T-cell (primary cell): ENCODE results near the gene TXNRD2. TPM values are rescaled to one million over a fixed set of nuclear protein-coding genes. Genes with fewer than 3 reads are reported as not detected.

ENCODE experiments used
- ATAC-seq, 4 experiments: fragments of 200-7000 bp in 3 of 4; fragments of 150-1000 bp in 1 of 4; cut with Tn5 transposase; replicated peaks in 1 of 4; 1 replicate in 3 of 4; 2 replicates in 1 of 4; pipeline ENCODE4 v1.10.0; 2021; ENCODE audit warnings: moderate library complexity in 3 of 4, mild to moderate bottlenecking in 2 of 4, moderate number of reproducible peaks in 1 of 4
- CTCF ChIA-PET, 2 donors: fragments of 300-600 bp; sonication (Branson Sonifier 250); formaldehyde crosslinking; loops; one replicate each; lab custom pipeline; 2022; ENCODE audit warnings: antibody characterized with exemption in 2 of 2; lab: Charles Lee
- POLR2A ChIA-PET, 2 donors: fragments of 300-600 bp; sonication (Branson Sonifier 250); formaldehyde crosslinking; loops; one replicate each; lab custom pipeline; 2022; ENCODE audit warnings: antibody characterized with exemption in 2 of 2; lab: Charles Lee
- DNase-seq, 35 experiments: peaks; one replicate each; pipeline versions ENCODE4 v3.0.0 to v3.0.0-alpha.2; 2013 to 2023
- H3K27ac ChIP-seq: one replicate; pipeline ENCODE4 v1.5.1; 2013; ENCODE audit warnings: low read length
- H3K27me3 ChIP-seq, 2 experiments: replicated peaks in 1 of 2; 1 replicate in 1 of 2; 2 replicates in 1 of 2; pipeline versions ENCODE4 v1.6.1 to v1.7.0; 2013; ENCODE audit warnings: low read length in 1 of 2, mixed read lengths in 1 of 2; ENCODE audit not compliant: control insufficient read depth in 2 of 2, insufficient read depth in 2 of 2; ENCODE audit errors: extremely low read depth in 1 of 2
- H3K36me3 ChIP-seq, 2 donors: 1 replicate in 1 of 2; 2 replicates in 1 of 2; pipeline versions ENCODE4 v1.6.1 to v1.7.0; 2013; ENCODE audit warnings: low read length in 1 of 2; ENCODE audit not compliant: control insufficient read depth in 2 of 2, insufficient read depth in 1 of 2; ENCODE audit errors: extremely low read depth in 1 of 2
- H3K4me1 ChIP-seq, 2 experiments: 1 replicate in 1 of 2; 2 replicates in 1 of 2; pipeline versions ENCODE4 v1.6.1 to v1.7.0; 2013; ENCODE audit warnings: low read length in 2 of 2, mixed read lengths in 1 of 2; ENCODE audit not compliant: insufficient read depth in 2 of 2, control insufficient read depth in 1 of 2; ENCODE audit errors: extremely low read depth in 1 of 2
- H3K4me3 ChIP-seq, 2 donors: 1 replicate in 1 of 2; 2 replicates in 1 of 2; pipeline versions ENCODE4 v1.5.1 to v1.7.0; 2013; ENCODE audit warnings: mild to moderate bottlenecking in 2 of 2, low read length in 1 of 2, moderate library complexity in 1 of 2; ENCODE audit not compliant: control insufficient read depth in 1 of 2; ENCODE audit errors: extremely low read depth in 1 of 2
- H3K9me3 ChIP-seq: 2 replicates; pipeline ENCODE4 v1.7.0; 2013
- H3K27ac Mint-ChIP-seq, 2 donors: one replicate each; pipeline ENCODE4 v1.8.0; 2020 to 2021; ENCODE audit warnings: mild to moderate bottlenecking in 2 of 2, mixed read lengths in 2 of 2
- H3K27me3 Mint-ChIP-seq, 2 donors: one replicate each; pipeline ENCODE4 v1.8.0; 2021 to 2022; ENCODE audit warnings: mixed read lengths in 2 of 2
- H3K36me3 Mint-ChIP-seq: one replicate; pipeline ENCODE4 v1.8.0; 2021; ENCODE audit warnings: mixed read lengths
- H3K4me1 Mint-ChIP-seq, 3 donors: one replicate each; pipeline ENCODE4 v1.8.0; 2020 to 2022; ENCODE audit warnings: mixed read lengths in 3 of 3, mild to moderate bottlenecking in 1 of 3
- H3K4me3 Mint-ChIP-seq, 3 donors: one replicate each; pipeline ENCODE4 v1.8.0; 2020 to 2022; ENCODE audit warnings: mild to moderate bottlenecking in 3 of 3, mixed read lengths in 3 of 3, moderate library complexity in 3 of 3
- H3K9me3 Mint-ChIP-seq, 3 donors: one replicate each; pipeline ENCODE4 v1.8.0; 2020 to 2022; ENCODE audit warnings: mixed read lengths in 3 of 3
- WGBS: methylation state at CpG from one replicate; pipeline ENCODE4 v1.1.5; 2013; ENCODE audit warnings: missing lambda C conversion rate; ENCODE audit not compliant: insufficient coverage; 5-methylcytosine and 5-hydroxymethylcytosine counted together
- total RNA-seq, 35 experiments: library from RNA in 6 of 35; stranded (reverse) in 6 of 35; fragments of 120-200 nt in 1 of 35; gene quantifications; one replicate each; pipeline versions ENCODE4 v1.2.1 to v1.2.4 and lab custom pipeline; 2013 to 2026

TXNRD2 gene
- total RNA-seq, 5 donors from 2014 or later (not counting 1 experiment from before 2014, with no cell fraction given), result 26.5 to 47.4 (median 28.7) TPM

GRCh38 chr22:19868333-19868732, 73.3 kb downstream of the TXNRD2 start:
- POLR2A ChIA-PET, result no interaction called here
- peaks cover 0 to 10% of the 10 kb centered on the region in 2 experiments for H3K4me1 ChIP-seq
- H3K27ac Mint-ChIP-seq, result no peak overlapping the region
- no peak overlapping the region for H3K27ac ChIP-seq
- H3K4me1 Mint-ChIP-seq, result peaks cover 4 to 10% (median 7%) of the 10 kb centered on the region in 3 donors
- H3K36me3 ChIP-seq, result no peaks in the 10 kb centered on the region
- no peaks in the 10 kb centered on the region for H3K9me3 ChIP-seq
- H3K4me3 ChIP-seq, result no peak overlapping the region
- no peaks in the 10 kb centered on the region for H3K36me3 Mint-ChIP-seq
- H3K9me3 Mint-ChIP-seq, result no peaks in the 10 kb centered on the region
- no peak overlapping the region for H3K4me3 Mint-ChIP-seq
- peaks cover 0 to 10% of the 10 kb centered on the region in 2 experiments for H3K27me3 ChIP-seq
- ATAC-seq (no peak), DNase-seq (no peak)
- WGBS, result 75% methylated on average over 1 of the region's 3 CpGs
- H3K27me3 Mint-ChIP-seq, result no peaks in the 10 kb centered on the region
- CTCF ChIA-PET, result no interaction called here

GRCh38 chr22:19867617-19868016, 74.0 kb downstream of the TXNRD2 start:
- ChIA-PET POLR2A (no interaction called here), CTCF (no interaction called here)
- H3K4me1 ChIP-seq, result peaks cover 0 to 2% of the 10 kb centered on the region in 2 experiments
- H3K9me3 Mint-ChIP-seq, result no peaks in the 10 kb centered on the region
- no peaks in the 10 kb centered on the region for H3K36me3 ChIP-seq
- DNase-seq (no peak), ATAC-seq (no peak)
- no peak overlapping the region for H3K4me3 ChIP-seq
- H3K27me3 ChIP-seq, result peaks cover 0 to 8% of the 10 kb centered on the region in 2 experiments
- no peak overlapping the region for H3K27ac Mint-ChIP-seq
- H3K9me3 ChIP-seq, result no peaks in the 10 kb centered on the region
- H3K4me1 Mint-ChIP-seq, result peaks cover 3 to 10% (median 8%) of the 10 kb centered on the region in 3 donors
- H3K36me3 Mint-ChIP-seq, result no peaks in the 10 kb centered on the region
- H3K27me3 Mint-ChIP-seq, result no peaks in the 10 kb centered on the region
- no peak overlapping the region for H3K4me3 Mint-ChIP-seq
- WGBS, result no CpG with 5 or more reads among the region's 7 CpGs
- H3K27ac ChIP-seq, result no peak overlapping the region

DNA sequence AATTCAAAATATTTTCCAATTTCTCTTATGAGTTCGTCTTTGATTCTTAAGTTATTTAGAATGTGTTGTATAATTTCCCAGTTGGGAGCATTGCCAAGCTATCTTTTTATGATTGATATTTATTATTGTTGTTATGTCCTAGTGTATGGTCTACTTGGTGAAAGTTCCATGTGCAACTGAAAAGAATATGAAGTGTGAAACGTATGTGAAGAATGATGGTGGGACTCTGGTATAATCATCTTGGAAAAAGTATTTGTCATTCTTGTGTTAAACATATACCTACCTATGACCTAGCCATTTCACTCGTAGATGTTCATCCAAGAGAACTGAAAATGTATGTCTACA, 75.0 kb downstream of the TXNRD2 start:
- no peak for ATAC-seq
- no peaks in the 10 kb centered on the region for H3K9me3 Mint-ChIP-seq
- H3K9me3 ChIP-seq, result no peaks in the 10 kb centered on the region
- H3K4me1 ChIP-seq, result no peaks in the 10 kb centered on the region
- DNase-seq, result no peak
- H3K4me3 ChIP-seq, result no peak overlapping the region
- H3K27me3 Mint-ChIP-seq, result no peaks in the 10 kb centered on the region
- no peak overlapping the region for H3K27ac Mint-ChIP-seq
- H3K4me3 Mint-ChIP-seq, result no peak overlapping the region
- peaks cover 0 to 3% of the 10 kb centered on the region in 2 experiments for H3K27me3 ChIP-seq
- H3K4me1 Mint-ChIP-seq, result peaks cover 3 to 11% (median 8%) of the 10 kb centered on the region in 3 donors
- WGBS, result no CpG with 5 or more reads among the region's 3 CpGs
- H3K27ac ChIP-seq, result no peak overlapping the region
- H3K36me3 Mint-ChIP-seq, result no peaks in the 10 kb centered on the region
- CTCF ChIA-PET, result interaction anchor here in 1 of 2 donors (1.0 kb wide), 1 partner anchor 11 kb away, joined by 3 read pairs; no protein-coding TSS in a partner anchor
- no peaks in the 10 kb centered on the region for H3K36me3 ChIP-seq
- POLR2A ChIA-PET, result no interaction called here

DNA sequence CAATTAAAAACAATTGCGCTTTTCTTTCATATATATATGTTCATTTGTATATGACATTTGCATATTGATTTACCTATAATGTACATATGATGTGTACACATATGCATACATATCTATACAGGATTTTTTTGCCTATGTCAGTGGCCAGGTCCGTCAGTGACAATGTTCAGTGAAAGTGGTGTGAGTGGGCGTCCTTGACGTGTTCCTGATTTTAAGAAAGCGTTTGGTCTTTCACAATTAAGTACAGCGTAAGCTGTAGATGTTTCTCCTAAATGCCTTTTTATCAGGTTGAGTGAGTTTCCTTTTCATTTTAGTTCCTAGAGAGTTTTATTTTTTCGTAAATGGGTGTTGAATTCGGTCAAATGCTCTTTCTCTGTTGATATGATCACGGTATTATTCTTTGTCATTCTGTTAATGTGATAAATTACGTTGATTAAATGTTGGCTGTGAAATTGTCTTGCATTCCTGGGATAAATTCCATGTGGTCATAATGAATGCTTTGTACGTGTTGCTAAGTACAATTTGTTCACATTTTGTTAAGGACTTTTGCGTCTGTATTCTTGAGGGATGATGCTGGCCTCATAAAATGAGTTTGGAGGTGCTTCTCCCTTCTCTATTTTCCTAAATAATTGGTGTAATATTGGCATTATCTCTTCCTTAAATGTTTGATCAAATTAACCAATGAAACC, 76.3 kb downstream of the TXNRD2 start:
- H3K4me1 Mint-ChIP-seq, result peaks cover 3 to 14% (median 8%) of the 10 kb centered on the region in 3 donors
- H3K9me3 Mint-ChIP-seq, result no peaks in the 10 kb centered on the region
- DNase-seq (no peak), ATAC-seq (no peak)
- no peaks in the 10 kb centered on the region for H3K9me3 ChIP-seq
- no peaks in the 10 kb centered on the region for H3K36me3 Mint-ChIP-seq
- 88% methylated on average over 8 of the region's 12 CpGs for WGBS
- H3K4me3 ChIP-seq, result no peak overlapping the region
- H3K27me3 ChIP-seq, result no peaks in the 10 kb centered on the region
- H3K36me3 ChIP-seq, result no peaks in the 10 kb centered on the region
- no peaks in the 10 kb centered on the region for H3K27me3 Mint-ChIP-seq
- no peak overlapping the region for H3K4me3 Mint-ChIP-seq
- ChIA-PET CTCF (interaction anchor here in 1 of 2 donors (1.1 kb wide), 1 partner anchor 20 kb away, joined by 3 read pairs; no protein-coding TSS in a partner anchor), POLR2A (no interaction called here)
- no peaks in the 10 kb centered on the region for H3K4me1 ChIP-seq
- H3K27ac Mint-ChIP-seq, result no peak overlapping the region
- H3K27ac ChIP-seq, result no peak overlapping the region

GRCh38 chr22:19864538-19865106, 77.0 kb downstream of the TXNRD2 start:
- ATAC-seq, result no peak
- Histone ChIP-seq H3K4me1 (no peaks in the 10 kb centered on the region), H3K27ac (no peak overlapping the region), H3K27me3 (no peaks in the 10 kb centered on the region), H3K36me3 (no peaks in the 10 kb centered on the region), H3K4me3 (no peak overlapping the region), H3K9me3 (no peaks in the 10 kb centered on the region)
- no peak for DNase-seq
- Mint-ChIP-seq H3K4me1 (peaks cover 6 to 19% (median 9%) of the 10 kb centered on the region in 3 donors), H3K36me3 (no peaks in the 10 kb centered on the region), H3K27me3 (no peaks in the 10 kb centered on the region), H3K27ac (no peak overlapping the region), H3K4me3 (no peak overlapping the region), H3K9me3 (no peaks in the 10 kb centered on the region)
- ChIA-PET POLR2A (no interaction called here), CTCF (interaction anchor here in 1 of 2 donors (1.1 kb wide), 1 partner anchor 20 kb away, joined by 3 read pairs; no protein-coding TSS in a partner anchor)
- no CpG with 5 or more reads among the region's 5 CpGs for WGBS

DNA sequence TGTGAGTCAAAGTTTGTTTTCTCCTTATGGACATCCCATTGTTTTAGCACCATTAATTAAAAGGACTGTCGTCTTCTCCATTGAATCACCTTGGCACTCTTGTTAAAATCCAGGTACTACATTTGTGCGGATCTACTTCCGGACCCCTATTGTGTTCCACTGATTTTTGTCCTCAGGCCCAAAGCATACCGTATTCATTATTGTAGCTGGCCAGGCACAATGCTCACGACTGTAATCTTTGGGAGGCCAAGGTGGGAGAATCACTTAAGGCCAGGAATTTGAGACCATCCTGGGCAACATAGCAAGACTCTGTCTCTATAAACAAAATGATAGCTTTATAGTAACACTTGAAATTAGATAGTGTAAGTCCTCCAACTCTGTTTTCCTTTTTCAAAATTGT, 78.0 kb downstream of the TXNRD2 start:
- Histone ChIP-seq H3K9me3 (no peaks in the 10 kb centered on the region), H3K4me3 (no peak overlapping the region), H3K4me1 (no peaks in the 10 kb centered on the region), H3K36me3 (no peaks in the 10 kb centered on the region), H3K27me3 (no peaks in the 10 kb centered on the region), H3K27ac (no peak overlapping the region)
- no peak overlapping the region for H3K27ac Mint-ChIP-seq
- DNase-seq, result no peak
- H3K4me3 Mint-ChIP-seq, result no peak overlapping the region
- ChIA-PET CTCF (interaction anchor here in 1 of 2 donors (0.6 kb wide), 1 partner anchor 707 kb away, joined by 4 read pairs; no protein-coding TSS in a partner anchor), POLR2A (no interaction called here)
- H3K9me3 Mint-ChIP-seq, result no peaks in the 10 kb centered on the region
- no peaks in the 10 kb centered on the region for H3K36me3 Mint-ChIP-seq
- WGBS, result 100% methylated on average over 4 of the region's 5 CpGs
- no peak for ATAC-seq
- H3K4me1 Mint-ChIP-seq, result peaks cover 12 to 21% (median 13%) of the 10 kb centered on the region in 3 donors
- H3K27me3 Mint-ChIP-seq, result no peaks in the 10 kb centered on the region
